Mammary epithelial cell (primary cell): ENCODE data around the gene ACOT8.

Experiments used
- CTCF ChIP-seq, 2 donors: IDR thresholded peaks in 1 of 2; conservative IDR thresholded peaks in 1 of 2; 2 replicates each; pipeline ENCODE4 v1.5.1; 2011 to 2012; ENCODE audit warnings: inconsistent platforms in 2 of 2, low read length in 2 of 2, mild to moderate bottlenecking in 2 of 2, control low read depth in 1 of 2, low read depth in 1 of 2; ENCODE audit not compliant: insufficient read depth in 1 of 2; ENCODE audit errors: extremely low read depth in 1 of 2
- EZH2 ChIP-seq: IDR thresholded peaks from 2 replicates; pipeline ENCODE4 v1.6.1; 2012; ENCODE audit warnings: low read length, inconsistent platforms, borderline replicate concordance

DNA sequence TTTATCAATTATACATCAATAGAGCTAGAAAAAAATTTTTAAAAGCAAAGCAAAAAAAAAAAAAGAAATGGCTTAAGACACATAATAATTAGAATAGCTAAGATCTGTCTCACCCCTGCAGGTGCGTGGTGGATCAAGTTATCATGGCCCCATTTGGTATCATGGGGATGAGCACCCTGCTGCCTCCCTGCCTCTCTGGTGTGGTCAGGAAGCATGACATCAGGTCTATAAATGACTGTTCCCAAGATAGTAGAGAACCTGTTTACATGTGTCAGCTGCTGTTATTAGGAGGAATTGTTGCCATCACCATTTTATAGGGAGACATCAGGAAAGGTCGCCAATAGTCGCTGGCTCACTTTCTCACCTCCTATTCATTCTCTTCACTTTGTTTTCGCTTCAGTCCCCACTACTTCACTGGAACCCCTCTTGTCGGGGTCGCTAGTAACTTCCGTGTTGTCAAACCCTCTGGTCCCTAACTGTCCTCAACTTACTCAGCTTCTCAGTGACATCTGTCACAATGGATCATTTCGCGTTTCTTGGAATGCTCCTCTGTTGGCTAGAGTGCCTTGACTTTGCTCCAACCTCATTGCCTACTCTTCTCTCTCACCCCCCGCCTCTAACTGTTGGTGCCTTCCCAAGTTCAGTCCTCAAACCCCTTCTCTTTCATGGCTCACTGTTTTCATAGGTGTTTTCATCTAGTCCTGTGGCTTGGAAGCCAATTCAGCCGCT lies 60.7 kb downstream of the ACOT8 start:
- TF ChIP-seq CTCF (conservative IDR thresholded peaks at IDR 0.05 in 1 of 2, IDR thresholded peaks at IDR 0.05 in 1 of 2; ENCODE audit: extremely low read depth in 1 of 2, insufficient read depth in 1 of 2, low read depth in 1 of 2, low read length in 2 of 2) = no peak
- no peak for TF ChIP-seq EZH2
